ENCODE data around the gene SCO2. TPM values are rescaled to one million over a fixed set of nuclear protein-coding genes. Genes with fewer than 3 reads are reported as not detected.

Gene SCO2
- total and polyA plus RNA-seq, 4 donors = 0.37 to 9.3 (median 6.1) TPM

GRCh38 chr22:50474710-50475651, 50.4 kb downstream of the SCO2 start, which contains the start of gene SBF1:
Gene SBF1 (minus strand): TSS chr22:50475035. CDS start chr22:50474840, 195 bp downstream.
- DNase-seq (peak; percentile 92 to 95 (median 93)), ATAC-seq (ENCODE audit: insufficient read depth, low FRiP score) (peak; percentile 97)
- Histone ChIP-seq H3K4me3 (peak within 1 kb of the TSS; percentile 94), H3K9me3 (ENCODE audit: control insufficient read depth in 4 of 4, insufficient read depth in 3 of 4, low read length in 3 of 4) (no peaks in the 10 kb centered on the region), H3K9ac (ENCODE audit: insufficient read depth in 1 of 2, low read length in 2 of 2) (peak within 1 kb of the TSS; percentile 37 to 60), H3K4me1 (ENCODE audit: control insufficient read depth in 5 of 5, insufficient read depth in 5 of 5, low read length in 5 of 5) (peaks cover 8 to 34% (median 10%) of the 10 kb centered on the region in 5 donors), H3K36me3 (ENCODE audit: control insufficient read depth in 4 of 4, insufficient read depth in 4 of 4, low read length in 4 of 4) (peaks cover 0 to 2% (median 0%) of the 10 kb centered on the region in 4 donors), H3K27me3 (ENCODE audit: control insufficient read depth in 3 of 3, insufficient read depth in 3 of 3, low read length in 2 of 3) (peaks cover 0 to 10% (median 6%) of the 10 kb centered on the region in 3 donors), H3K27ac (ENCODE audit: low read depth in 1 of 2, low read length in 1 of 2) (peak within 1 kb of the TSS; percentile 37 to 63)
- no peak for TF ChIP-seq CTCF (IDR thresholded peaks at IDR 0.05; ENCODE audit: control extremely low read depth, extremely low read depth)
- 1 to 4% methylated on average over 48 to 97 of the region's 97 CpGs for WGBS, 2 donors

- 5 to 17% methylated on average over 41 to 62 of the region's 62 CpGs for WGBS, 2 donors
These were observed 51.3 kb downstream of the SCO2 start for GRCh38 chr22:50473855-50474671.

More at GRCh38 chr22:50473855-50474671, 51.3 kb downstream of the SCO2 start:
- no peaks in the 10 kb centered on the region for H3K9me3 ChIP-seq (ENCODE audit: control insufficient read depth in 4 of 4, insufficient read depth in 3 of 4, low read length in 3 of 4)
- H3K4me3 ChIP-seq = peak overlapping the region; percentile 94
- no peak for TF ChIP-seq CTCF (IDR thresholded peaks at IDR 0.05; ENCODE audit: control extremely low read depth, extremely low read depth)
- ATAC-seq (ENCODE audit: insufficient read depth, low FRiP score) = peak; percentile 30
- peak overlapping the region; percentile 37 to 60 for H3K9ac ChIP-seq (ENCODE audit: insufficient read depth in 1 of 2, low read length in 2 of 2)
- H3K36me3 ChIP-seq (ENCODE audit: control insufficient read depth in 4 of 4, insufficient read depth in 4 of 4, low read length in 4 of 4) = peaks cover 0 to 2% (median 0%) of the 10 kb centered on the region in 4 donors
- DNase-seq = peak; percentile 44 to 56 (median 44)
- peak overlapping the region in 1 of 2 donors; percentile 45 for H3K27ac ChIP-seq (ENCODE audit: low read depth in 1 of 2, low read length in 1 of 2)
- peaks cover 8 to 42% (median 10%) of the 10 kb centered on the region in 5 donors for H3K4me1 ChIP-seq (ENCODE audit: control insufficient read depth in 5 of 5, insufficient read depth in 5 of 5, low read length in 5 of 5)
- H3K27me3 ChIP-seq (ENCODE audit: control insufficient read depth in 3 of 3, insufficient read depth in 3 of 3, low read length in 2 of 3) = peaks cover 0 to 2% (median 0%) of the 10 kb centered on the region in 3 donors

Other genes with a start within 250 kb of the SCO2 start
- gene PLXNB2, start 218.0 kb downstream of the SCO2 start, total RNA-seq = 100 to 1,000 TPM; 212 to 310 TPM
- gene PLXNB2, start 218.0 kb downstream of the SCO2 start, polyA plus RNA-seq = 100 to 1,000 TPM; 123 to 134 TPM
- gene DENND6B, start 198.6 kb downstream of the SCO2 start, total RNA-seq = 10 to 100 TPM; 10.5 to 26.0 TPM
- gene DENND6B, start 198.6 kb downstream of the SCO2 start, polyA plus RNA-seq = 10 to 100 TPM in 1 of 2 donors, 1 to 10 TPM in 1; 8.0 to 14.7 TPM
- gene PPP6R2, start 182.3 kb downstream of the SCO2 start, total RNA-seq = 10 to 100 TPM; 48.1 to 70.0 TPM
- gene PPP6R2, start 182.3 kb downstream of the SCO2 start, polyA plus RNA-seq = 10 to 100 TPM; 35.2 to 45.1 TPM
- gene SBF1, start 50.6 kb downstream of the SCO2 start, total RNA-seq = 10 to 100 TPM; 30.1 to 76.9 TPM
- gene SBF1, start 50.6 kb downstream of the SCO2 start, polyA plus RNA-seq = 10 to 100 TPM; 34.2 to 34.3 TPM
- 1 to 10 TPM in 1 of 2 donors, under 1 TPM in 1; 0.74 to 5.7 TPM for gene ADM2, start 44.1 kb downstream of the SCO2 start, total RNA-seq
- gene ADM2, start 44.1 kb downstream of the SCO2 start, polyA plus RNA-seq = 1 to 10 TPM; 2.2 to 3.1 TPM
- gene MIOX, start 38.7 kb downstream of the SCO2 start, total RNA-seq = not detected
- gene MIOX, start 38.7 kb downstream of the SCO2 start, polyA plus RNA-seq = under 1 TPM in 1 of 2 donors, not detected in 1; 0.08 TPM
- gene LMF2, start 17.9 kb downstream of the SCO2 start, total RNA-seq = 10 to 100 TPM; 29.8 to 84.6 TPM
- 10 to 100 TPM; 47.8 to 53.0 TPM for gene LMF2, start 17.9 kb downstream of the SCO2 start, polyA plus RNA-seq
- 10 to 100 TPM; 30.2 to 56.3 TPM for gene NCAPH2, start 17.4 kb downstream of the SCO2 start, total RNA-seq
- gene NCAPH2, start 17.4 kb downstream of the SCO2 start, polyA plus RNA-seq = 10 to 100 TPM; 27.8 to 64.4 TPM
- gene TYMP, start 4.4 kb upstream of the SCO2 start, total RNA-seq = 100 to 1,000 TPM in 1 of 2 donors, 10 to 100 TPM in 1; 52.7 to 367 TPM
- gene TYMP, start 4.4 kb upstream of the SCO2 start, polyA plus RNA-seq = 100 to 1,000 TPM in 1 of 2 donors, 10 to 100 TPM in 1; 99.2 to 641 TPM
- gene KLHDC7B, start 20.3 kb upstream of the SCO2 start, total RNA-seq = 1 to 10 TPM in 1 of 2 donors, under 1 TPM in 1; 0.85 to 1.0 TPM
- 1 to 10 TPM in 1 of 2 donors, under 1 TPM in 1; 0.39 to 1.6 TPM for gene KLHDC7B, start 20.3 kb upstream of the SCO2 start, polyA plus RNA-seq
- not detected for gene SYCE3, start 37.3 kb upstream of the SCO2 start, total RNA-seq
- 1 to 10 TPM; 1.1 to 1.7 TPM for gene SYCE3, start 37.3 kb upstream of the SCO2 start, polyA plus RNA-seq
- gene CPT1B, start 52.8 kb upstream of the SCO2 start, total RNA-seq = 10 to 100 TPM in 1 of 2 donors, 1 to 10 TPM in 1; 5.7 to 21.2 TPM
- 10 to 100 TPM; 11.8 to 14.5 TPM for gene CPT1B, start 52.8 kb upstream of the SCO2 start, polyA plus RNA-seq
- 10 to 100 TPM; 59.4 to 87.3 TPM for gene CHKB, start 57.3 kb upstream of the SCO2 start, total RNA-seq
- 100 to 1,000 TPM in 1 of 2 donors, 10 to 100 TPM in 1; 62.4 to 142 TPM for gene CHKB, start 57.3 kb upstream of the SCO2 start, polyA plus RNA-seq
- 1 to 10 TPM; 1.2 to 2.7 TPM for gene MAPK8IP2, start 75.2 kb upstream of the SCO2 start, total RNA-seq
- 1 to 10 TPM in 1 of 2 donors, under 1 TPM in 1; 0.91 to 1.1 TPM for gene MAPK8IP2, start 75.2 kb upstream of the SCO2 start, polyA plus RNA-seq
- 10 to 100 TPM; 21.2 to 57.7 TPM for gene ARSA, start 102.6 kb upstream of the SCO2 start, total RNA-seq
- gene ARSA, start 102.6 kb upstream of the SCO2 start, polyA plus RNA-seq = 10 to 100 TPM; 34.7 to 46.3 TPM
- 10 to 100 TPM; 17.1 to 44.0 TPM for gene SHANK3, start 147.2 kb upstream of the SCO2 start, total RNA-seq
- 10 to 100 TPM; 15.5 to 28.5 TPM for gene SHANK3, start 147.2 kb upstream of the SCO2 start, polyA plus RNA-seq
- 1 to 10 TPM in 1 of 2 donors, under 1 TPM in 1; 0.26 to 1.1 TPM for gene ACR, start 212.6 kb upstream of the SCO2 start, total RNA-seq
- 1 to 10 TPM in 1 of 2 donors, under 1 TPM in 1; 0.44 to 3.3 TPM for gene ACR, start 212.6 kb upstream of the SCO2 start, polyA plus RNA-seq